ENCODE measurements around the gene CMC2. TPM values are rescaled to one million over a fixed set of nuclear protein-coding genes. Genes with fewer than 3 reads are reported as not detected.

Gene CMC2
- total and polyA plus RNA-seq, 2 of the 8 experiments (the other 6 are each of a cell fraction or from before 2014, with no cell fraction given): 66.6 to 116 TPM

DNA sequence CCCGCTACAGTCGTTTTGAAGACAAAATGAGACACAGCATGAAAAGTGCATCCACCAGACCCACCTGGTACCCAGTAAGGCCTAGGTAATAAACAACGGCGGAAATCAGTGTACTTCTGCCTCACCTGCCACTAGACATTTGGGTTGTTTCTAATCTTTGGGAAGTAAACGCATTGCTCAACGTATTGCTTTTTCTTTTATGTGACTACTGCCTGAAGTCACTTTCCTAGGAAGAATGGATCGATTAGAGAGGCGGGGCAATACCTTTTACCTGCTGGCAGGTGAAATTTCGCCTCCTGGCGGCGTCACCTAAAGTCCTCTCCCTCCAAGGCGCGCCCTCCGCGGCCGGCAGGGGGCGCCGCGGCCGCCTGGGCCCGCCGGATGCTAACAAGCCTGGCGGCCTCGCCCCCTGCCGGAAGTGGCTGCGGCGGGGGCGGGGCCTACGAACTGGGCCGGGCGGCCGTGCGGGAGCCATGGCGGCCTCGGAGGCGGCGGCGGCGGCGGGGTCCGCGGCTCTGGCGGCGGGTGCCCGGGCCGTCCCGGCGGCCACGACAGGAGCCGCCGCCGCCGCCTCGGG lies 28.8 kb upstream of the CMC2 start, which contains the start of gene ATMIN:
ATMIN (plus strand) TSS at position 445 of the 577 bp plus-strand sequence; CDS start at position 474, 29 bp downstream.
- Histone ChIP-seq H2BK20ac (ENCODE audit: low read length) (no peak within 1 kb of the TSS), H3K79me1 (ENCODE audit: low read depth, low read length) (peaks cover 6% of the 10 kb centered on the region), H3K23me2 (ENCODE audit: low read depth, low read length) (peaks cover 2% of the 10 kb centered on the region), H3K56ac (replicated peaks; ENCODE audit: insufficient read length, low read depth, low read length) (peak within 1 kb of the TSS; percentile 40), H3K9ac (replicated peaks in 1 of 4; ENCODE audit: extremely low read depth in 1 of 4, low read depth in 3 of 4, low read length in 3 of 4) (peak within 1 kb of the TSS; percentile 80 to 96 (median 90)), H3K4me2 (ENCODE audit: insufficient read depth in 1 of 2, low read depth in 2 of 2, low read length in 2 of 2) (peak within 1 kb of the TSS; percentile 90 to 91), H2BK12ac (ENCODE audit: low read depth, low read length) (no peak within 1 kb of the TSS), H4K8ac (ENCODE audit: extremely low read depth, insufficient read depth, low read length) (peak within 1 kb of the TSS; percentile 95), H4K91ac (replicated peaks; ENCODE audit: insufficient read length, low read length) (no peak within 1 kb of the TSS), H4K5ac (ENCODE audit: insufficient read length, low read depth, low read length) (peak within 1 kb of the TSS; percentile 49), H3K27ac (ENCODE audit: low read depth, low read length) (peak within 1 kb of the TSS; percentile 80; the same call in 1 of the 2 replicates), H3K36me3 (ENCODE audit: control insufficient read depth in 2 of 4, insufficient read depth in 4 of 4, low read length in 3 of 4) (peaks cover 0 to 10% (median under 1%) of the 10 kb centered on the region in 4 experiments; a peak in 3 of 8 replicates), H2AK5ac (ENCODE audit: low read depth, low read length) (0 out of 2 replicates have a peak within 1 kb of the TSS, but pooled peaks have one; percentile 33), H3K18ac (ENCODE audit: extremely low read depth, low read length) (no peak within 1 kb of the TSS; the same call in 1 of the 2 replicates), H3K4ac (replicated peaks; ENCODE audit: insufficient read length, low read depth, low read length) (no peak within 1 kb of the TSS), H3K4me3 (ENCODE audit: extremely low read depth in 1 of 4, insufficient read depth in 2 of 4, low read depth in 3 of 4, low read length in 4 of 4) (peak within 1 kb of the TSS; percentile 66 to 90 (median 85)), H3K14ac (ENCODE audit: insufficient read length) (no peak within 1 kb of the TSS), H2AFZ (ENCODE audit: low read length) (peak within 1 kb of the TSS; percentile 98), H2BK15ac (ENCODE audit: low read length) (no peak within 1 kb of the TSS), H2BK120ac (replicated peaks; ENCODE audit: low read depth, low read length) (no peak within 1 kb of the TSS), H3K79me2 (ENCODE audit: control insufficient read depth in 1 of 2, insufficient read depth in 2 of 2, low read length in 2 of 2) (peaks cover 6 to 42% of the 10 kb centered on the region in 2 experiments), H3K4me1 (replicated peaks in 1 of 4; ENCODE audit: control insufficient read depth in 3 of 4, insufficient read depth in 4 of 4, low read length in 3 of 4) (peaks cover 2 to 6% (median 3%) of the 10 kb centered on the region in 4 experiments; a peak in 5 of 7 replicates), H4K20me1 (replicated peaks in 1 of 2; ENCODE audit: control insufficient read depth in 1 of 2, insufficient read depth in 2 of 2, low read length in 2 of 2) (peaks cover 0 to 6% of the 10 kb centered on the region in 2 experiments), H3K27me3 (replicated peaks in 1 of 4; ENCODE audit: control insufficient read depth in 3 of 4, extremely low read depth in 1 of 4, insufficient read depth in 3 of 4, low read length in 3 of 4) (no peaks in the 10 kb centered on the region), H2BK5ac (ENCODE audit: low read depth, low read length) (no peak within 1 kb of the TSS), H3K9me3 (ENCODE audit: insufficient read depth in 2 of 2, low read depth in 1 of 2, low read length in 1 of 2) (peaks cover 3 to 4% of the 10 kb centered on the region in 2 experiments; a peak in 2 of 4 replicates), H3K23ac (ENCODE audit: insufficient read length) (no peak within 1 kb of the TSS)
- DNase-seq (ENCODE audit: low read depth in 1 of 2, low spot score in 2 of 2) (peak; percentile 80 to 93), FAIRE-seq (no peak)
- ChIA-PET POLR2A (ENCODE audit: partially characterized antibody) (interaction anchor here (0.9 to 4.4 kb wide), 14 partner anchors 11 to 278 kb away, joined by 3 to 35 read pairs (median 4); partner anchors contain the start of genes C16orf46, CENPN and CMC2), CTCF (ENCODE audit: partially characterized antibody) (interaction anchor here (0.7 to 1.9 kb wide), 15 partner anchors 9 to 154 kb away, joined by 3 to 6 read pairs (median 4); partner anchors contain the start of gene C16orf46)
- 30% methylated on average over 11 of the region's 54 CpGs; no CpG with 5 or more reads in 1 of the 2 experiments for WGBS, 2 experiments (ENCODE audit: extremely low coverage in 1 of 2, insufficient coverage in 1 of 2, insufficient read length in 1 of 2, insufficient replicate concordance in 2 of 2, low coverage in 1 of 2, low lambda C conversion rate in 2 of 2, missing lambda C conversion rate in 1 of 2)
- TF ChIP-seq SP4 (IDR thresholded peaks at IDR 0.05; ENCODE audit: low read length): no peak
- no peak for TF ChIP-seq CEBPB (IDR thresholded peaks at IDR 0.05; ENCODE audit: low read depth, low read length)
- TF ChIP-seq JUN (IDR thresholded peaks at IDR 0.05; ENCODE audit: low read depth, low read length): no peak
- TF ChIP-seq KDM1A (IDR thresholded peaks at IDR 0.05; ENCODE audit: borderline replicate concordance, low read length): no peak
- no peak for TF ChIP-seq HDAC6 (IDR thresholded peaks at IDR 0.05; ENCODE audit: low read depth, low read length)
- TF ChIP-seq SUZ12 (IDR thresholded peaks at IDR 0.05; ENCODE audit: low read length): no peak
- TF ChIP-seq, protein P1, sequence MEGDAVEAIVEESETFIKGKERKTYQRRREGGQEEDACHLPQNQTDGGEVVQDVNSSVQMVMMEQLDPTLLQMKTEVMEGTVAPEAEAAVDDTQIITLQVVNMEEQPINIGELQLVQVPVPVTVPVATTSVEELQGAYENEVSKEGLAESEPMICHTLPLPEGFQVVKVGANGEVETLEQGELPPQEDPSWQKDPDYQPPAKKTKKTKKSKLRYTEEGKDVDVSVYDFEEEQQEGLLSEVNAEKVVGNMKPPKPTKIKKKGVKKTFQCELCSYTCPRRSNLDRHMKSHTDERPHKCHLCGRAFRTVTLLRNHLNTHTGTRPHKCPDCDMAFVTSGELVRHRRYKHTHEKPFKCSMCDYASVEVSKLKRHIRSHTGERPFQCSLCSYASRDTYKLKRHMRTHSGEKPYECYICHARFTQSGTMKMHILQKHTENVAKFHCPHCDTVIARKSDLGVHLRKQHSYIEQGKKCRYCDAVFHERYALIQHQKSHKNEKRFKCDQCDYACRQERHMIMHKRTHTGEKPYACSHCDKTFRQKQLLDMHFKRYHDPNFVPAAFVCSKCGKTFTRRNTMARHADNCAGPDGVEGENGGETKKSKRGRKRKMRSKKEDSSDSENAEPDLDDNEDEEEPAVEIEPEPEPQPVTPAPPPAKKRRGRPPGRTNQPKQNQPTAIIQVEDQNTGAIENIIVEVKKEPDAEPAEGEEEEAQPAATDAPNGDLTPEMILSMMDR (IDR thresholded peaks at IDR 0.05; ENCODE audit: control extremely low read depth in 1 of 3, insufficient read depth in 1 of 3, low read depth in 1 of 3, low read length in 3 of 3): peak; percentile 95 to 100 (median 96)
- peak; percentile 50; the same call in 1 of the 2 replicates for TF ChIP-seq ATF3 (IDR thresholded peaks at IDR 0.05; ENCODE audit: insufficient read depth, low read depth, low read length)
